ENCODE results near the gene YTHDF2.

- no peak for TF ChIP-seq CTCF (IDR thresholded peaks at IDR 0.05)
- no peak for TF ChIP-seq POLR2A (IDR thresholded peaks at IDR 0.05)
These were observed 24.4 kb downstream of the YTHDF2 start for GRCh38 chr1:28761189-28761588.
